ENCODE data around the gene TOX2. TPM values are rescaled to one million over a fixed set of nuclear protein-coding genes. Genes with fewer than 3 reads are reported as not detected.

TOX2 gene
- total and polyA plus RNA-seq, 2 of the 8 experiments (the other 6 are each of a cell fraction or from before 2014, with no cell fraction given), result 1.8 to 3.4 TPM

DNA sequence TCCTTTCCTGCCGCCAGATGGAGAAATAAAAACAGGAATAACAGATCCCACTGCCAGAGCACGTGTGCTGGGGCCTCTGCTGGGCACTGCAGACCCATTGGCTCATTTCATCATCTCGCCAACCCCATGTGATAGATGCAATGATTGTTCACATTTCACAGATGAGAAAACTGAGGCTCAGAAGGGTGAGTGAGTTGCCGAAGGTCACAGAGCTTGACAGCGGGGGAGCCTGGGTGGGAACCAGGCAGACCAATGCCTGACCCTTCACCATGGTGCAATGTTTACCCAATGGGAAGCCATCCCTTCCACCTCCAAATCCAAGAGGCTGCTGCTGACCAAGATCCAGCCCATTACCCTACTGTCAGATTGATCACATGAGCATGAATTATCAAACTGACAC, 167.2 kb downstream of the TOX2 start:
- H3K4me3 ChIP-seq (ENCODE audit: extremely low read depth in 1 of 4, insufficient read depth in 2 of 4, low read depth in 3 of 4, low read length in 4 of 4), result no peak overlapping the region
- H4K20me1 ChIP-seq (replicated peaks in 1 of 2; ENCODE audit: control insufficient read depth in 1 of 2, insufficient read depth in 2 of 2, low read length in 2 of 2), result no peaks in the 10 kb centered on the region
- H3K27ac ChIP-seq (ENCODE audit: low read depth, low read length), result no peak overlapping the region
- H2BK5ac ChIP-seq (ENCODE audit: low read depth, low read length), result no peak overlapping the region
- H3K36me3 ChIP-seq (ENCODE audit: control insufficient read depth in 2 of 4, insufficient read depth in 4 of 4, low read length in 3 of 4), result no peaks in the 10 kb centered on the region
- DNase-seq (ENCODE audit: low read depth in 1 of 2, low spot score in 2 of 2) (no peak), FAIRE-seq (no peak)
- H2BK120ac ChIP-seq (replicated peaks; ENCODE audit: low read depth, low read length), result no peak overlapping the region
- H3K23ac ChIP-seq (ENCODE audit: insufficient read length), result no peak overlapping the region
- no peaks in the 10 kb centered on the region for H3K27me3 ChIP-seq (replicated peaks in 1 of 4; ENCODE audit: control insufficient read depth in 3 of 4, extremely low read depth in 1 of 4, insufficient read depth in 3 of 4, low read length in 3 of 4)
- no peaks in the 10 kb centered on the region for H3K9me3 ChIP-seq (ENCODE audit: insufficient read depth in 2 of 2, low read depth in 1 of 2, low read length in 1 of 2)
- H4K5ac ChIP-seq (ENCODE audit: insufficient read length, low read depth, low read length), result no peak overlapping the region
- H2BK20ac ChIP-seq (ENCODE audit: low read length), result no peak overlapping the region
- H3K18ac ChIP-seq (ENCODE audit: extremely low read depth, low read length), result no peak overlapping the region
- no peak overlapping the region for H3K4me2 ChIP-seq (ENCODE audit: insufficient read depth in 1 of 2, low read depth in 2 of 2, low read length in 2 of 2)
- H4K91ac ChIP-seq (replicated peaks; ENCODE audit: insufficient read length, low read length), result no peak overlapping the region
- no peak overlapping the region for H3K14ac ChIP-seq (ENCODE audit: insufficient read length)
- no peak overlapping the region for H2AFZ ChIP-seq (ENCODE audit: low read length)
- ChIA-PET POLR2A (ENCODE audit: partially characterized antibody) (interaction anchor here (1.1 kb wide), 1 partner anchor 624 kb away, joined by 3 read pairs; no protein-coding TSS in a partner anchor), CTCF (ENCODE audit: partially characterized antibody) (interaction anchor here (0.6 to 8.1 kb wide), 14 partner anchors 9 to 543 kb away, joined by 3 to 98 read pairs (median 3); no protein-coding TSS in a partner anchor)
- H3K79me1 ChIP-seq (ENCODE audit: low read depth, low read length), result no peaks in the 10 kb centered on the region; the same call in 1 of the 2 replicates
- H3K4ac ChIP-seq (replicated peaks; ENCODE audit: insufficient read length, low read depth, low read length), result no peak overlapping the region
- H2BK15ac ChIP-seq (ENCODE audit: low read length), result no peak overlapping the region
- no peaks in the 10 kb centered on the region for H3K79me2 ChIP-seq (ENCODE audit: control insufficient read depth in 1 of 2, insufficient read depth in 2 of 2, low read length in 2 of 2)
- 82% methylated on average over 5 of the region's 5 CpGs; no CpG with 5 or more reads in 1 of the 2 experiments for WGBS, 2 experiments (ENCODE audit: extremely low coverage in 1 of 2, insufficient coverage in 1 of 2, insufficient read length in 1 of 2, insufficient replicate concordance in 2 of 2, low coverage in 1 of 2, low lambda C conversion rate in 2 of 2, missing lambda C conversion rate in 1 of 2)
- no peak overlapping the region for H2AK5ac ChIP-seq (ENCODE audit: low read depth, low read length)
- H3K9ac ChIP-seq (replicated peaks in 1 of 4; ENCODE audit: extremely low read depth in 1 of 4, low read depth in 3 of 4, low read length in 3 of 4), result no peak overlapping the region
- no peaks in the 10 kb centered on the region for H3K4me1 ChIP-seq (replicated peaks in 1 of 4; ENCODE audit: control insufficient read depth in 3 of 4, insufficient read depth in 4 of 4, low read length in 3 of 4)
- H3K23me2 ChIP-seq (ENCODE audit: low read depth, low read length), result no peaks in the 10 kb centered on the region
- H3K56ac ChIP-seq (replicated peaks; ENCODE audit: insufficient read length, low read depth, low read length), result no peak overlapping the region
- H4K8ac ChIP-seq (ENCODE audit: extremely low read depth, insufficient read depth, low read length), result no peak overlapping the region
- H2BK12ac ChIP-seq (ENCODE audit: low read depth, low read length), result no peak overlapping the region
- TF ChIP-seq CHD1 (IDR thresholded peaks at IDR 0.05; ENCODE audit: low read depth, low read length), result no peak
- no peak for TF ChIP-seq POLR2AphosphoS5 (IDR thresholded peaks at IDR 0.05; ENCODE audit: low read depth, low read length)
- TF ChIP-seq, protein P1, sequence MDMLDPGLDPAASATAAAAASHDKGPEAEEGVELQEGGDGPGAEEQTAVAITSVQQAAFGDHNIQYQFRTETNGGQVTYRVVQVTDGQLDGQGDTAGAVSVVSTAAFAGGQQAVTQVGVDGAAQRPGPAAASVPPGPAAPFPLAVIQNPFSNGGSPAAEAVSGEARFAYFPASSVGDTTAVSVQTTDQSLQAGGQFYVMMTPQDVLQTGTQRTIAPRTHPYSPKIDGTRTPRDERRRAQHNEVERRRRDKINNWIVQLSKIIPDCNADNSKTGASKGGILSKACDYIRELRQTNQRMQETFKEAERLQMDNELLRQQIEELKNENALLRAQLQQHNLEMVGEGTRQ (IDR thresholded peaks at IDR 0.05; ENCODE audit: low read length), result no peak
- no peak for TF ChIP-seq TCF12 (IDR thresholded peaks at IDR 0.05; ENCODE audit: low read depth, low read length)
- no peak for TF ChIP-seq GABPA (IDR thresholded peaks at IDR 0.05; ENCODE audit: borderline replicate concordance, insufficient read depth, low read length)
- TF ChIP-seq KDM1A (IDR thresholded peaks at IDR 0.05; ENCODE audit: borderline replicate concordance, low read length), result no peak
- no peak for TF ChIP-seq POLR2A (IDR thresholded peaks at IDR 0.05; ENCODE audit: control extremely low read depth in 1 of 2, low read depth in 2 of 2, low read length in 2 of 2)
- no peak for TF ChIP-seq EZH2 (IDR thresholded peaks at IDR 0.05; ENCODE audit: low read depth, low read length, severe bottlenecking)
- TF ChIP-seq HDAC2 (IDR thresholded peaks at IDR 0.05; ENCODE audit: borderline replicate concordance in 1 of 2, low read depth in 2 of 2, low read length in 2 of 2), result no peak
- TF ChIP-seq, protein P2, sequence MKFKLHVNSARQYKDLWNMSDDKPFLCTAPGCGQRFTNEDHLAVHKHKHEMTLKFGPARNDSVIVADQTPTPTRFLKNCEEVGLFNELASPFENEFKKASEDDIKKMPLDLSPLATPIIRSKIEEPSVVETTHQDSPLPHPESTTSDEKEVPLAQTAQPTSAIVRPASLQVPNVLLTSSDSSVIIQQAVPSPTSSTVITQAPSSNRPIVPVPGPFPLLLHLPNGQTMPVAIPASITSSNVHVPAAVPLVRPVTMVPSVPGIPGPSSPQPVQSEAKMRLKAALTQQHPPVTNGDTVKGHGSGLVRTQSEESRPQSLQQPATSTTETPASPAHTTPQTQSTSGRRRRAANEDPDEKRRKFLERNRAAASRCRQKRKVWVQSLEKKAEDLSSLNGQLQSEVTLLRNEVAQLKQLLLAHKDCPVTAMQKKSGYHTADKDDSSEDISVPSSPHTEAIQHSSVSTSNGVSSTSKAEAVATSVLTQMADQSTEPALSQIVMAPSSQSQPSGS (IDR thresholded peaks at IDR 0.05; ENCODE audit: low read length), result no peak
- TF ChIP-seq EGR1 (IDR thresholded peaks at IDR 0.05; ENCODE audit: borderline replicate concordance, low read depth, low read length), result no peak
- TF ChIP-seq SP4 (IDR thresholded peaks at IDR 0.05; ENCODE audit: low read length), result no peak

Data from H1 (cell line).